Progenitor cell of endocrine pancreas (in vitro differentiated cells): ENCODE results near the gene PRDX3. TPM values are rescaled to one million over a fixed set of nuclear protein-coding genes. Genes with fewer than 3 reads are reported as not detected.

Experiments
- DNase-seq: peaks from one replicate; pipeline ENCODE4 v3.0.0; 2021; ENCODE audit warnings: low spot score; ENCODE audit not compliant: unreplicated experiment
- H3K27ac Mint-ChIP-seq: 2 replicates; pipeline ENCODE4 v1.8.0; 2021; ENCODE audit warnings: mild to moderate bottlenecking, moderate library complexity, mixed read lengths
- H3K27me3 Mint-ChIP-seq: 2 replicates; pipeline ENCODE4 v1.8.0; 2021; ENCODE audit warnings: mixed read lengths
- H3K36me3 Mint-ChIP-seq: 2 replicates; pipeline ENCODE4 v1.8.0; 2022; ENCODE audit warnings: mixed read lengths; ENCODE audit not compliant: insufficient read depth
- H3K4me1 Mint-ChIP-seq: 2 replicates; pipeline ENCODE4 v1.8.0; 2021; ENCODE audit warnings: low read depth, mixed read lengths
- H3K4me3 Mint-ChIP-seq: 2 replicates; pipeline ENCODE4 v1.8.0; 2021; ENCODE audit warnings: low read depth, mild to moderate bottlenecking, moderate library complexity, mixed read lengths
- H3K9me3 Mint-ChIP-seq: 2 replicates; pipeline ENCODE4 v1.8.0; 2021; ENCODE audit warnings: low read depth, mixed read lengths
- total RNA-seq: library from RNA; stranded (reverse); gene quantifications from 2 replicates; pipeline ENCODE4 v1.2.1, GENCODE V29; 2021
- TF ChIP-seq, protein P1 (sequence below): fragments of 200-600 bp; sonication (generic); IDR thresholded peaks from one replicate; pipeline ENCODE4 v1.5.0; 2021; ENCODE audit warnings: antibody characterized with exemption, mild to moderate bottlenecking; ENCODE audit not compliant: unreplicated experiment

The PRDX3 gene
- total RNA-seq, 1 donor from 2014 or later: 117 TPM

DNA sequence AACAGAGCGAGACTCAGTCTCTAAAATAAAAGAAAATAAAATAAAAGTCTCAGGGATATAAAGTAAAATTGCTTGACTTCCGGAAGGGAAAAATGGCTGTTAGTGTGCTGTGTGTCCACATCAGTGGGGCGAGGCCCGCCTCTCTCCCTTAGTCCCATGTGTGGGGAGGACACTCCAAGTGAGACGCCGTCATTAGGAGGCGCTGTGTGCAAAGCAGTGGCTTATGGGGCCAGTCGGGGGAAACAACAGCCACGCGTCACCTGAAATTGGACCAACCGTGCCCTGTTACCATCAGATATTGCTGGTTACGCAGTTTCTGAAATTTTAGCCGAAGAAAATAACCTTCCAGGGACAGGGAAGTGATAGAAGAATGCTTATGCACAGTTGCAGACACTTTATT, 28.9 kb downstream of the PRDX3 start:
- Mint-ChIP-seq H3K27me3 (no peaks in the 10 kb centered on the region), H3K9me3 (no peaks in the 10 kb centered on the region), H3K4me1 (no peaks in the 10 kb centered on the region), H3K27ac (no peak overlapping the region), H3K36me3 (peaks cover 11% of the 10 kb centered on the region), H3K4me3 (no peak overlapping the region)
- DNase-seq: no peak
- TF ChIP-seq, protein P1, sequence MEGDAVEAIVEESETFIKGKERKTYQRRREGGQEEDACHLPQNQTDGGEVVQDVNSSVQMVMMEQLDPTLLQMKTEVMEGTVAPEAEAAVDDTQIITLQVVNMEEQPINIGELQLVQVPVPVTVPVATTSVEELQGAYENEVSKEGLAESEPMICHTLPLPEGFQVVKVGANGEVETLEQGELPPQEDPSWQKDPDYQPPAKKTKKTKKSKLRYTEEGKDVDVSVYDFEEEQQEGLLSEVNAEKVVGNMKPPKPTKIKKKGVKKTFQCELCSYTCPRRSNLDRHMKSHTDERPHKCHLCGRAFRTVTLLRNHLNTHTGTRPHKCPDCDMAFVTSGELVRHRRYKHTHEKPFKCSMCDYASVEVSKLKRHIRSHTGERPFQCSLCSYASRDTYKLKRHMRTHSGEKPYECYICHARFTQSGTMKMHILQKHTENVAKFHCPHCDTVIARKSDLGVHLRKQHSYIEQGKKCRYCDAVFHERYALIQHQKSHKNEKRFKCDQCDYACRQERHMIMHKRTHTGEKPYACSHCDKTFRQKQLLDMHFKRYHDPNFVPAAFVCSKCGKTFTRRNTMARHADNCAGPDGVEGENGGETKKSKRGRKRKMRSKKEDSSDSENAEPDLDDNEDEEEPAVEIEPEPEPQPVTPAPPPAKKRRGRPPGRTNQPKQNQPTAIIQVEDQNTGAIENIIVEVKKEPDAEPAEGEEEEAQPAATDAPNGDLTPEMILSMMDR: no peak

DNA sequence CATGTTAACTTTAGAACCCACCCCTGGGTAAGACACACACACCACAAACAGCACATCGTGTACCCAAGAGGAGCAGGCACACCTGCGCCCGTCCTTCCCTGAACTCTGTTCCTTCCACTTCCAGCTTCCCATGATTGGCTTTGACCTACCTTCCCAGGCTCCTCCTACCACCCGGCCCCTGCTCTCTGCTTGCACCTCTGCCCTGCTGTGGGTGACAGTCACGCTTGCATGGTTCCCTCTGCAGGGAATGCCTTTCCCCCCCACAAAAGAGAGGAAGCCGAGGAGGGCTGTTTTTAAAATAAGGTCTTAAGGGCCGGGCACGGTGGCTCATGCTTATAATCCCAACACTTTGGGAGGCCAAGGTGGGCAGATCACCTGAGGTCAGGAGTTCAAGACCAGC, 29.5 kb downstream of the PRDX3 start:
- H3K27ac Mint-ChIP-seq: no peak overlapping the region
- H3K27me3 Mint-ChIP-seq: no peaks in the 10 kb centered on the region
- no peak overlapping the region for H3K4me3 Mint-ChIP-seq
- TF ChIP-seq, protein P1: no peak
- H3K9me3 Mint-ChIP-seq: no peaks in the 10 kb centered on the region
- no peaks in the 10 kb centered on the region for H3K4me1 Mint-ChIP-seq
- H3K36me3 Mint-ChIP-seq: peaks cover 10% of the 10 kb centered on the region
- no peak for DNase-seq

DNA sequence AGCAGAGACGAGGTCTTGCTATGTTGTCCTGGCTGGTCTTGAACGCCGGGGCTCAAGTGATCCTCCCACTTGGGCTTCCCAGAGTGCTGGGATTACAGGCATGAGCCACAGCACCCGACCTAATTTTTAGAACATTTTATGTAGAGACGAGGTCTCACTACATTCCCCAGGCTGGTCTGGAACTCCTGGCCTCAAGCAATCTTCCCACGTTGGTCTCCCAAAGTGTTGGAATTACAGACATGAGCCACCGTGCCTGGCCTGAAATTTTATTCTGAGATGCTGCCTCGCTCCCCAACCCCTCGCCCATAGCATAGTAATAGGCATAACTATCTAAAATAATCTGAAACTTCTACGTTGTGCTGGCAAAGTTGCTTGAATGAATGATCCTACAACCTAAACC, 35.0 kb downstream of the PRDX3 start:
- H3K36me3 Mint-ChIP-seq: peaks cover 4% of the 10 kb centered on the region
- no peaks in the 10 kb centered on the region for H3K27me3 Mint-ChIP-seq
- no peak overlapping the region for H3K4me3 Mint-ChIP-seq
- H3K27ac Mint-ChIP-seq: no peak overlapping the region
- H3K4me1 Mint-ChIP-seq: no peaks in the 10 kb centered on the region
- TF ChIP-seq, protein P1: no peak
- H3K9me3 Mint-ChIP-seq: no peaks in the 10 kb centered on the region
- DNase-seq: no peak

- TF ChIP-seq, protein P1: no peak
- Mint-ChIP-seq H3K4me3 (no peak overlapping the region), H3K9me3 (no peaks in the 10 kb centered on the region), H3K4me1 (no peaks in the 10 kb centered on the region), H3K27me3 (no peaks in the 10 kb centered on the region), H3K36me3 (peaks cover 4% of the 10 kb centered on the region), H3K27ac (peak overlapping the region; percentile 45)
- DNase-seq: no peak
Measured at GRCh38 chr10:119140603-119141245, 37.9 kb downstream of the PRDX3 start.

GRCh38 chr10:119139464-119140067, 39.0 kb downstream of the PRDX3 start:
- Mint-ChIP-seq H3K4me3 (no peak overlapping the region), H3K9me3 (no peaks in the 10 kb centered on the region), H3K36me3 (peaks cover 5% of the 10 kb centered on the region), H3K4me1 (no peaks in the 10 kb centered on the region), H3K27me3 (no peaks in the 10 kb centered on the region), H3K27ac (peak overlapping the region; percentile 65)
- peak; percentile 17 for DNase-seq
- TF ChIP-seq, protein P1: peak; percentile 56
